GM10248 (cell line): ENCODE measurements around the gene SUMF2.
"Not testable (repeated sequence)": the region's sequence is repeated elsewhere in the genome, so short reads cannot be mapped to it uniquely, and the experiment has no call there.

Experiments used
- CTCF ChIA-PET: fragments of 300-600 bp; sonication (Branson Sonifier 250); formaldehyde crosslinking; extraction: SDS; loops from one replicate; lab custom pipeline; 2021; ENCODE audit warnings: antibody characterized with exemption; lab: Yijun Ruan, JAX
- POLR2A ChIA-PET: fragments of 350-650 bp; sonication (Branson Sonifier 250); formaldehyde crosslinking; extraction: SDS; loops from one replicate; lab custom pipeline; 2020; ENCODE audit warnings: antibody characterized with exemption; lab: Yijun Ruan, JAX
- DNase-seq: peaks from one replicate; pipeline ENCODE4 v3.0.0; 2012; ENCODE audit errors: extremely low spot score
- TF ChIP-seq, protein P1 (sequence below): IDR thresholded peaks from 2 replicates; pipeline ENCODE4 v1.5.1; 2012; ENCODE audit warnings: mild to moderate bottlenecking, low read depth; ENCODE audit errors: extremely low read depth, missing control alignments, control extremely low read depth

Gene SUMF2

GRCh38 chr7:56030340-56030739 lies 33.7 kb upstream of the SUMF2 start:
- no peak for DNase-seq
- POLR2A ChIA-PET, result no interaction called here
- TF ChIP-seq, protein P1, sequence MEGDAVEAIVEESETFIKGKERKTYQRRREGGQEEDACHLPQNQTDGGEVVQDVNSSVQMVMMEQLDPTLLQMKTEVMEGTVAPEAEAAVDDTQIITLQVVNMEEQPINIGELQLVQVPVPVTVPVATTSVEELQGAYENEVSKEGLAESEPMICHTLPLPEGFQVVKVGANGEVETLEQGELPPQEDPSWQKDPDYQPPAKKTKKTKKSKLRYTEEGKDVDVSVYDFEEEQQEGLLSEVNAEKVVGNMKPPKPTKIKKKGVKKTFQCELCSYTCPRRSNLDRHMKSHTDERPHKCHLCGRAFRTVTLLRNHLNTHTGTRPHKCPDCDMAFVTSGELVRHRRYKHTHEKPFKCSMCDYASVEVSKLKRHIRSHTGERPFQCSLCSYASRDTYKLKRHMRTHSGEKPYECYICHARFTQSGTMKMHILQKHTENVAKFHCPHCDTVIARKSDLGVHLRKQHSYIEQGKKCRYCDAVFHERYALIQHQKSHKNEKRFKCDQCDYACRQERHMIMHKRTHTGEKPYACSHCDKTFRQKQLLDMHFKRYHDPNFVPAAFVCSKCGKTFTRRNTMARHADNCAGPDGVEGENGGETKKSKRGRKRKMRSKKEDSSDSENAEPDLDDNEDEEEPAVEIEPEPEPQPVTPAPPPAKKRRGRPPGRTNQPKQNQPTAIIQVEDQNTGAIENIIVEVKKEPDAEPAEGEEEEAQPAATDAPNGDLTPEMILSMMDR, result no peak
- CTCF ChIA-PET, result interaction anchor here (1.6 kb wide), 1 partner anchor 16 kb away, joined by 3 read pairs; no protein-coding TSS in a partner anchor

DNA sequence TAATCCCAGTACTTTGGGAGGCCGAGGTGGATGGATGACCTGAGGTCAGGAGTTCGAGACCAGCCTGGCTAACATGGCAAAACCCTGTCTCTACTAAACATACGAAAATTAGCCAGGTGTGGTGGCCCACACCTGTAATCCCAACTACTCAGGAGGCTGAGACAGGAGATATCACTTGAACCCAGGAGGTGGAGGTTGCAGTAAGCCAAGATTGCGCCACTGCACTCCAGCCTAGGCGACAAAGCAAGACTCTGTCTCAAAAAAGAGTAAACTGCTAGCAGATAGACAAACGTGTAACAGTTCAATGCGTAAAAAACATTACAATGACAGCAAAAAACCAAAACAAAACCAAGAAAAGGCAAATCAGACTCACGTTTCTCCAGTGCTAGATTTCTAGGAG lies 32.5 kb upstream of the SUMF2 start:
- POLR2A ChIA-PET, result not testable (repeated sequence)

DNA sequence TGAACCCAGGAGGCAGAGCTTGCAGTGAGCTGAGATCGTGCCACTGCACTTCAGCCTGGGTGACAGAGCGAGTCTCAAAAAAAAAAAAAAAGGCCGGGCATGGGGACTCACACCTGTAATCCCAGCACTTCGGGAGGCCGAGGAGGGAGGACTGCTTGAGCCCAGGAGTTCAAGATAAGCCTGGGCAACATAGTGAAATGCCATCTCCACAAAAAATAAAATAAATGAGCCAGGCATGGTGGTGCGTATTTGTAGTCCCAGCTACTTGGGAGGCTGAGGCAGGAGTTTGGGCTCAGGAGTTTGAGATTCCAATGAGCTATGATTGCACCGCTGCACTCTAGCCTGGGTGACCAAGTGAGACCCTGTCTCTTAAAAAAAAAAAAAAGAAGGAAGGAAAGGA lies 31.5 kb upstream of the SUMF2 start:
- POLR2A ChIA-PET, DNase-seq: not testable (repeated sequence)
- CTCF ChIA-PET, result interaction anchor here (2.4 kb wide), 1 partner anchor 19 kb away, joined by 8 read pairs; the partner anchor contains the start of genes CCT6A and PSPH

More for the DNA sequence above, 32.5 kb upstream of the SUMF2 start:
- CTCF ChIA-PET, result interaction anchor here (1.6 kb wide), 1 partner anchor 17 kb away, joined by 3 read pairs; no protein-coding TSS in a partner anchor
- not testable (repeated sequence) for DNase-seq

DNA sequence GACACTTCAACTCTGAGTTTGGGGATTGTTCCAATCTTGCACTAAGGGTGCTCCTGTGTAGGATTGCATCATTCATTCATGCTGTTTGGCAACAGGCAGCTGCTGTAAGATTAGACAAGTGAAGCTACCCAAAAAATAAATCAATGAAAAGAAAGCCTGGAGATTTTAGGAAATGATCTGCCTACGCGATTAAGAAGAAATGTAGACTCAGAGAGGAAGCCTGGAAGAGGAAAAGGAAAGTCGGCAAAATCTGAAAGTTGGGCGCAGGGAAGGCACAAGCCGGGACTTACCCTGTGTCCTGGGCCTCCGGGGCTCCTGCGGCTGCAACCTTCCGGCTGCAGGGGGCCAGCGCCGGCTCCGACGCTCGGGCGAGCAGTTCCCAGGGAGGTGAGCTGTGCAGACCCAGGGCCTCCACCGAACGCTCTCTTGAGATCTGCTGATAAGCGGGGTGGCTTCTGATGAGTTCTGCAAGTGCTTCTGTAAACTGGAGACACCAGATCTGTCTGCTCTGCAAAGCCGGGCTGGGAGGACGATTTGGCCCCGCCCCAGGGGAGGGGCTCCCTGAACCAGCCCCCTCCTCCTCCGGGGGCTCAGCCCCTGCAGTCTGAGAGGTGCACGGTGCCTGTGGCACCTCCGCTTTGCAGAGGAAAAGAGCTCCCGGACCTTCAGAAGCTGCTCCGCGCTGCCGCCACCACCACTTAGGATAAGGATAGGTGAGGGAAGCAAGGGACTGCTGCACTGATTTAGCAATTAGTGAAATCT lies 30.2 kb upstream of the SUMF2 start:
- TF ChIP-seq, protein P1, result no peak
- DNase-seq, result peak; percentile 86
- POLR2A ChIA-PET, result interaction anchor here (1.2 kb wide), 1 partner anchor 17 kb away, joined by 4 read pairs; the partner anchor contains the start of genes CCT6A and PSPH
- CTCF ChIA-PET, result interaction anchor here (0.7 to 2.4 kb wide), 7 partner anchors 12 to 69 kb away, joined by 3 to 8 read pairs (median 4); partner anchors contain the start of genes CCT6A and PSPH

GRCh38 chr7:56040730-56041129 lies 23.4 kb upstream of the SUMF2 start:
- no peak for DNase-seq
- CTCF ChIA-PET, result interaction anchor here (0.7 to 1.2 kb wide), 3 partner anchors 11 to 399 kb away, joined by 3 read pairs; partner anchors contain the start of genes CCT6A and PSPH
- POLR2A ChIA-PET, result interaction anchor here (0.6 to 1.3 kb wide), 2 partner anchors 10 to 24 kb away, joined by 3 to 5 read pairs; partner anchors contain the start of genes CCT6A and PSPH
- TF ChIP-seq, protein P1, result no peak

DNA sequence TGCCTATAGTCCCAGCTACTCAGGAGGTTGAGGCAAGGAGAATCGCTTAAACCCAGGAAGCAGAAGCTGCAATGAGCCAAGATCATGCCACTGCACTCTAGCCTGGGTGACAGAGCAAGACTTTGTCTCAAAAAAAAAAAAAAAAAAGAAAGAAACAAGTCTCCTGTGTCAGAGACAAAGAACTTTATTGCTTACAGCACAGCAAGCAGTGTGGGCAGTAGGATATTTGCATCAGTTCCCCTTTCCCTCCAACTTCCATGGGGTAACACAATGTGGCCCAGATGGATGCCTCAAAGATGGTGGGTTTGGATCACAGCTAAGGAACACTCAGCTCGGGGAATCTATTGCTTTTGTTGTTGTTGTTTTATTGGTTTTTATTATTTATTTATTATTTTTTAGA lies 18.3 kb upstream of the SUMF2 start:
- CTCF ChIA-PET, result interaction anchor here (1.4 to 2.2 kb wide), 3 partner anchors 12 to 30 kb away, joined by 3 to 5 read pairs (median 5); no protein-coding TSS in a partner anchor
- POLR2A ChIA-PET, DNase-seq: not testable (repeated sequence)

- CTCF ChIA-PET, result interaction anchor here (1.4 kb wide), 1 partner anchor 31 kb away, joined by 3 read pairs; no protein-coding TSS in a partner anchor
- TF ChIP-seq, protein P1, result no peak
- no peak for DNase-seq
- POLR2A ChIA-PET, result no interaction called here
Observed at GRCh38 chr7:56046721-56047445, 17.2 kb upstream of the SUMF2 start.

- POLR2A ChIA-PET, CTCF ChIA-PET, DNase-seq: not testable (repeated sequence)
Observed at GRCh38 chr7:56047446-56048116, 16.5 kb upstream of the SUMF2 start.
